Small intestine (tissue), 7 donors: Measurements from ENCODE around the gene NAA15. TPM values are rescaled to one million over a fixed set of nuclear protein-coding genes. Genes with fewer than 3 reads are reported as not detected.
A peak's percentile ranks its signal among the peaks of the same experiment; 100 is the strongest.
"Not testable (repeated sequence)": the region's sequence is repeated elsewhere in the genome, so short reads cannot be mapped to it uniquely, and the experiment has no call there.

Source experiments
- DNase-seq, 2 donors: peaks; one replicate each; pipeline versions ENCODE4 v3.0.0 to v3.0.0-alpha.2; 2013
- FAIRE-seq: peaks from 2 replicates; lab custom pipeline; 2012; peaks lifted over from hg19 to GRCh38; lab: Jason Lieb, UNC
- H3K27ac ChIP-seq, 3 donors: one replicate each; pipeline ENCODE4 v1.5.1; 2013; ENCODE audit warnings: low read length in 2 of 3, mild to moderate bottlenecking in 2 of 3, control low read depth in 1 of 3, inconsistent platforms in 1 of 3, low read depth in 1 of 3, moderate library complexity in 1 of 3
- H3K27me3 ChIP-seq, 3 donors: one replicate each; pipeline ENCODE4 v1.6.1; 2013; ENCODE audit warnings: low read length in 3 of 3, inconsistent platforms in 1 of 3; ENCODE audit not compliant: control insufficient read depth in 3 of 3, insufficient read depth in 3 of 3
- H3K36me3 ChIP-seq, 3 donors: one replicate each; pipeline ENCODE4 v1.6.1; 2013; ENCODE audit warnings: low read length in 3 of 3, inconsistent platforms in 1 of 3, low read depth in 1 of 3, mild to moderate bottlenecking in 1 of 3, moderate library complexity in 1 of 3; ENCODE audit not compliant: control insufficient read depth in 3 of 3, insufficient read depth in 2 of 3
- H3K4me1 ChIP-seq, 3 donors: one replicate each; pipeline ENCODE4 v1.6.1; 2013; ENCODE audit warnings: low read length in 2 of 3, inconsistent platforms in 1 of 3, low read depth in 1 of 3, mild to moderate bottlenecking in 1 of 3, moderate library complexity in 1 of 3; ENCODE audit not compliant: control insufficient read depth in 3 of 3, insufficient read depth in 2 of 3
- H3K4me3 ChIP-seq, 3 donors: one replicate each; pipeline ENCODE4 v1.5.1; 2013; ENCODE audit warnings: low read length in 3 of 3, control low read depth in 1 of 3, inconsistent platforms in 1 of 3, low read depth in 1 of 3, mild to moderate bottlenecking in 1 of 3, moderate library complexity in 1 of 3
- H3K9me3 ChIP-seq, 2 donors: one replicate each; pipeline ENCODE4 v1.6.1; 2013; ENCODE audit warnings: low read depth in 1 of 2, low read length in 1 of 2; ENCODE audit not compliant: control insufficient read depth in 2 of 2, insufficient read depth in 1 of 2
- WGBS, 3 donors: extraction: QIAGEN DNeasy Blood & Tissue Kit; methylation state at CpG; one replicate each; pipeline ENCODE4 v1.1.7; 2013; 5-methylcytosine and 5-hydroxymethylcytosine counted together
- polyA plus RNA-seq, 4 donors: library from polyadenylated mRNA; stranded (reverse) in 3 of 4; unstranded in 1 of 4; fragments of 200-250 nt in 3 of 4; fragments of 120-200 nt in 1 of 4; gene quantifications; one replicate each; pipeline versions ENCODE4 v1.2.1 to v1.2.3, GENCODE V29; 2013
- donor health status: healthy with polysubstance abuse.
- donor health status: control.
- donor health status: control.
- donor health status: Bipolar disorder and iron deficiency.
- donor health status: healthy.

The NAA15 gene
- polyA plus RNA-seq, 4 donors, result 5.4 to 20.9 (median 8.6) TPM

DNA sequence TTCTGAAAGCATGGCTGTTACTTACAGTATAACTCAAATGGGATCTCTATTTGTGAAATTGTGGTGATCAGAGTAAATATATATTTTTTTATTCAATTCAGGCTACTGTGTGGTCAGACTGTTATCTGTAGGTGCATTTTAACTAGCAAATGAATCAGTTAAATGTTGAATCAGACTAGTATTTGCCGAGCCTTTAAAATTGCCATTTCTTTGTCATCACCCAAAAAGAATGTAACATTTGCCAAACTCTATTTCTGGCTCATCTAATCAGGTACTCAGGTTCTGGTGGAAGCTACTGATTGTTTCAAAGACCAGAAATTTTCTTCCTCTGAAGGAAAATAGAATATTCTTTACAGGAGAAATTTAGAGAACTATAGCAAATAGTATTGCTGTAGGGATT is 1.8 kb upstream of the NAA15 start:
- DNase-seq (no peak), FAIRE-seq (no peak)
- H3K4me3 ChIP-seq, result peak overlapping the region in 1 of 3 donors; percentile 5
- H3K27ac ChIP-seq, result no peak overlapping the region
- peaks cover 0 to 4% (median 0%) of the 10 kb centered on the region in 3 donors for H3K36me3 ChIP-seq
- 29 to 55% (median 42%) methylated on average over 1 of the region's 1 CpG for WGBS, 3 donors
- H3K4me1 ChIP-seq, result peaks cover 0 to 6% (median 4%) of the 10 kb centered on the region in 3 donors
- no peaks in the 10 kb centered on the region for H3K27me3 ChIP-seq
- H3K9me3 ChIP-seq, result no peaks in the 10 kb centered on the region

DNA sequence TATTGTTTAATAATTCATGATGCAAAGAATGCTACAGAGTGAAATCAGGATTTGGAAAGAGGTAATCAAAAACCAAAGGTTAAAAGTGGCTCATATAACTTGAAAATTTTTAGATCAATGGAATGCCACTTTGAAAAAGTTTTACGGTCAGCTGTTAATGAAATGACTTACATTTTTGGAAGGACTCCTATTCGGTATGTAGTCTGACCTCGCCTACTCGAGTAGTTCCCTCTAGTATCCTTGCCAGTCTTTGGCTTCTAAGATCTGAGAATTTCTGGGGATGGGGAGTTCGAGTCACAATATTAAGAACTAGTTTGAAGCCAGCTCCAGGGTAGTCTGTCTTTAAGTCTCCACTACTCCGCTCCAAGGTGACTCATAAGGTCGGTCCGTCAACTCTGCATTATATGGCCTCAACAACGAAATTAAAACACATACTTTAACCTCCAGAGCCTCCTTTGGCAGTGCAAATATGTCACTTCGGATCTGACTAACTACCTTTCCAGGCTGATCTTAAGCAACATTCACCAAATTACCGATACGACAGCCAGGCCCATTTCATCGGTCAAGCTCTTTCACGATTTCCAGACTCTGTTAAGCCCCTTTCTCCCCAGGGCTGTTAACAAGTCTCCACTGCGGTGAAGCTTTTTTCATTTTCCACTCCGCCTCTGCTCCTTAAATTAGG is 733 bp upstream of the NAA15 start:
- H3K4me3 ChIP-seq, result peak overlapping the region; percentile 42 to 100 (median 87)
- H3K27me3 ChIP-seq, result no peaks in the 10 kb centered on the region
- FAIRE-seq, result no peak
- DNase-seq, result peak; percentile 83 to 84
- H3K4me1 ChIP-seq, result peaks cover 0 to 6% (median 4%) of the 10 kb centered on the region in 3 donors
- H3K36me3 ChIP-seq, result peaks cover 0 to 10% (median 0%) of the 10 kb centered on the region in 3 donors
- H3K9me3 ChIP-seq, result peaks cover 0 to 3% of the 10 kb centered on the region in 2 donors
- 2 to 9% (median 2%) methylated on average over 16 of the region's 16 CpGs for WGBS, 3 donors
- H3K27ac ChIP-seq, result peak overlapping the region; percentile 92 to 98 (median 95)

DNA sequence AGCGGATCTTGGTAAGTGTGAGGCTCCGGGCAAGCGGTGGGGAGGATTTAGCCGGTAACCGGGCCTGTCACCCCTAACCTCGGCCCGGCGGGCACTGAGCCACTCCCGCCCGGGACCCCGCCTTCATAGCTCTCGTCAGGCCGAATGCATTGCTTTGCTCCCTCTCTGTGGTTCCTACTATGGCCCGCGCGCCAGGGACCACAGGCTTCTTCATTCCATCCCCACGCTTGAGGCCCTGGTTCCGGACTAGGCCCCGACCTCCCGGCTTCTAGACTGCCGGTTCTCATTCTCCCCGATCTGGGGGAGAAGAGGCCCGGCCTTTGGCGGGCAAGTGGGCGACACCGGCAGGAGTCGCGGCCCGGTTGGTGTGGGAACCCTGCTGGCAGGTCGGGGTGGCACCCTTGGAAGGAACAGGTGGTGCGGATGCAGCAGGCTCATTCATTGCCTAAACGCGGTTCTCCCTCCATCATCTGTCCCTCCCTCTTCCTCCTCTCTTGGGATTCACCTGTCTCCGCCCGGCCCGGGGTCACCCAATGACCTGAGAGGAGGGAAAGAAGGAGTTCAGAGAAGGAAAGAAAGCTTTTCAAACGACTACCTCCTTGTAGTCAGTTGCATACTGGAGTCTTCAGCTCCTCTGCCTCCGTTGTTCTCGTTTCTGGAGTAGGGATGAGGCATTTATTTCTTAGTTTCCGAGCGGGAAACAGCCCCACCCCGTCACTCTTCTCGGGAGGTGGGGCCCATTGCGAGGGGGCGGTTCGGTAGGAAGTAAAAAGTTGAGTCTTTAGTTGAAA is 711 bp downstream of the NAA15 start, which contains the start of gene NDUFC1:
Gene NDUFC1 (minus strand): TSS at position 657 of the 791 bp plus-strand sequence. CDS start 6,679 bp downstream, outside the sequence.
- peaks cover 0 to 3% of the 10 kb centered on the region in 2 donors for H3K9me3 ChIP-seq
- 0% methylated on average over 42 to 46 of the region's 46 CpGs for WGBS, 3 donors
- H3K27me3 ChIP-seq, result no peaks in the 10 kb centered on the region
- H3K4me1 ChIP-seq, result peaks cover 0 to 4% (median 4%) of the 10 kb centered on the region in 3 donors
- peaks cover 0 to 15% (median 0%) of the 10 kb centered on the region in 3 donors for H3K36me3 ChIP-seq
- H3K4me3 ChIP-seq, result peak within 1 kb of the TSS; percentile 87 to 100 (median 87)
- DNase-seq, result peak; percentile 70 to 77
- FAIRE-seq, result no peak
- H3K27ac ChIP-seq, result peak within 1 kb of the TSS; percentile 88 to 95 (median 92)

DNA sequence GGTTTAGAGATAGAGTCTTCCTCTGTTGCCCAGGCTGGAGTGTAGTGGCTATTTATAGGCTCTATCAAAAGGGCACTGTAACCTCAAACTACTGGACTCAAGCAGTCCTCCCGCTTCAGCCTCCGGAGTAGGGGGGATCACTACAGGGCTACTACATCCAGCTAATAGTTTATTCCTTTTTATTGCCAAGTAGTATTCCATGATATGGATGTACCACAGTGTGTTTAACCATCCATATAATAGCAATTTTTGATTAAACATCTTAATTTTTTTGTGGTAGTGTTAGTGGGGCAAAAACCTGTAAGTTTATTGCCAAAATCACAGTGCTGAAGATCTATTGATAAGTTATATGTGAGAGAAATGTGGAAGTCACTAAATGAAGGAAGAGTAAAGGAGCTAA is 3.6 kb downstream of the NAA15 start:
- Histone ChIP-seq H3K27ac (no peak overlapping the region), H3K27me3 (no peaks in the 10 kb centered on the region), H3K4me3 (no peak overlapping the region), H3K9me3 (peaks cover 0 to 3% of the 10 kb centered on the region in 2 donors), H3K36me3 (peaks cover 0 to 23% (median 0%) of the 10 kb centered on the region in 3 donors), H3K4me1 (peaks cover 0 to 4% (median 0%) of the 10 kb centered on the region in 3 donors)
- WGBS, 3 donors, result 97 to 98% (median 97%) methylated on average over 2 of the region's 2 CpGs
- DNase-seq, result no peak
- no peak for FAIRE-seq

DNA sequence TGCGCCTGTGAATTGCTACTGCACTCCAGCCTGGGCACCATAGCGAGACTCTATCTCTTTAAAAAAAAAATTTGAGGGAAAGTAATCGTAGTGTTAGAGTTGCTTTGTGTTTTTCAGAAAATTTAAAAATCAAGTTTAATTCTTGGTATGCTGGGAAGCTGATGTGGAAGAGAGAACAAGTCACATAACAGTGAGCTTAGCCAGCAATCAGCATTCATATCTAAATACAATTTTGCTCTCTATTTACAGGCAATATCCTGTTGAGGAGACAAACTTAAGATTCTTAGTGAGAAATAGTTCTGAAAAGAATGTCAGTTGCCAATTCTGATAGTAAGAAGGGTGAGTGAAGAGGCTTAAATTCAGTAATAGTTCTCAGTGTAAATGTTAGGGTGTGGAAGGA is 10.6 kb downstream of the NAA15 start:
- H3K9me3 ChIP-seq, result no peaks in the 10 kb centered on the region
- no peak for DNase-seq
- peaks cover 0 to 15% (median 0%) of the 10 kb centered on the region in 3 donors for H3K36me3 ChIP-seq
- no peaks in the 10 kb centered on the region for H3K27me3 ChIP-seq
- H3K4me3 ChIP-seq, result no peak overlapping the region
- FAIRE-seq, result no peak
- WGBS, 3 donors, result 78 to 81% (median 79%) methylated on average over 3 of the region's 3 CpGs
- no peak overlapping the region for H3K27ac ChIP-seq
- peaks cover 0 to 3% (median 0%) of the 10 kb centered on the region in 3 donors for H3K4me1 ChIP-seq

DNA sequence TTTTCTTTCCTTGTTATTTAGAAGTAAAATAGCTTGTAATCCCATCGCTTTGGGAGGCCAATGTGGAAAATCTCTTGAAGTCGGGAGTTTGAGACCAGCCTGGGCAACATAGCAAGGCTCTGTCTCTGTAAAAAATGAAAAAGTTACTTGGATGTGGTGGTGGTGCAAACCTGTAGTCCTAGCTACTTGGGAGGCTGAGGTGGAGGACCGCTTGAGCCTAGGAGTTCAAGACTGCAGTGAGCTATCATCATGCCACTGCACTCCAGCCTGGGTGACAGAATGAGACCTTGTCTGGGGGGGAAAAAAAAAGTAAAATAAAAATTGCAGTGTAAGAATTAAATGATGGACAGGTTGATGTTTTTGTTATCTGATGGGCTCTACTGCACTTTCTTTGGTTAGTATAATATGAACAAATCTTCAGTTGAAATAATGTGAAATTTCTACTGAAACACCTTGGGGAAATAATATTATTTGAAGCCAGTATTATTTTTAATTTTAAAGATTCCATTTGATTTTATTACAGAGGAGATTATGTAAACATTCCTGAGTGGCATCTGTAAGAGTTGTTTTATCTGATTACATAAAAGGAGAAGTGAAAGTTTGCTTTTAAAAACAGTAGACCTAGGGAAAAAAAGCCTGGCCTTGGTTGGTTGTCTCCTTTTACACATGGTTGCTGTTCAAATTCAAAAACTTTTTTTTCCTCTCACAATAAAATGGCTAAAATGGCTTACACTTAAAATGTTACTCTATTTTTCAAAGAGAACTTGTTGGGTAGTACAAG is 11.4 kb downstream of the NAA15 start:
- FAIRE-seq (no peak), DNase-seq (no peak)
- WGBS, 3 donors, result 91 to 96% (median 94%) methylated on average over 3 of the region's 3 CpGs
- Histone ChIP-seq H3K4me3 (no peak overlapping the region), H3K27me3 (no peaks in the 10 kb centered on the region), H3K27ac (no peak overlapping the region), H3K36me3 (peaks cover 0 to 11% (median 0%) of the 10 kb centered on the region in 3 donors), H3K9me3 (no peaks in the 10 kb centered on the region), H3K4me1 (peaks cover 0 to 4% (median 0%) of the 10 kb centered on the region in 3 donors)

DNA sequence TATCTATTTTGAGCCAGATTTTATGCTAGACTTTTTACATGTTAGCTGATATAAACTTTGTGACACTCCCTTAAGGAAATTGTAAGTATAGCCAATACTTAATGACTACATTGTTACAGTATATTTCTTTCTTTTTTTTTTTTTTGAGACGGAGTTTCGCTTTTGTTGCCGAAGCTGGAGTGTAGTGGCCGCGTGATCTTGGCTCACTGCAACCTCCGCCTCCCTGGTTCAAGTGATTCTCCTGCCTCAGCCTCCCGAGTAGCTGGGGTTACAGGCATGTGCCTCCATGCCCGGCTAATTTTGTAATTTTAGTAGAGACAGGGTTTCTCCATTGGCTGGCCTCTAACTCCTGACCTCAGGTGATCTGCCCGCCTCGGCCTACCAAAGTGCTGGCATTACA is 12.1 kb downstream of the NAA15 start:
- 79 to 87% (median 85%) methylated on average over 10 of the region's 10 CpGs for WGBS, 3 donors

More for the DNA sequence above, 12.1 kb downstream of the NAA15 start:
- H3K4me3 ChIP-seq, FAIRE-seq, H3K27ac ChIP-seq, DNase-seq, H3K4me1 ChIP-seq, H3K9me3 ChIP-seq, H3K27me3 ChIP-seq: not testable (repeated sequence)
- peaks cover 0 to 11% (median 0%) of the 10 kb centered on the region in 3 donors for H3K36me3 ChIP-seq
